GM04504 (cell line): ENCODE measurements around the gene ARHGEF4.

Source experiments
- DNase-seq: peaks from one replicate; pipeline ENCODE4 v3.0.0-alpha.2; 2012; ENCODE audit warnings: low read depth

Gene ARHGEF4

DNA sequence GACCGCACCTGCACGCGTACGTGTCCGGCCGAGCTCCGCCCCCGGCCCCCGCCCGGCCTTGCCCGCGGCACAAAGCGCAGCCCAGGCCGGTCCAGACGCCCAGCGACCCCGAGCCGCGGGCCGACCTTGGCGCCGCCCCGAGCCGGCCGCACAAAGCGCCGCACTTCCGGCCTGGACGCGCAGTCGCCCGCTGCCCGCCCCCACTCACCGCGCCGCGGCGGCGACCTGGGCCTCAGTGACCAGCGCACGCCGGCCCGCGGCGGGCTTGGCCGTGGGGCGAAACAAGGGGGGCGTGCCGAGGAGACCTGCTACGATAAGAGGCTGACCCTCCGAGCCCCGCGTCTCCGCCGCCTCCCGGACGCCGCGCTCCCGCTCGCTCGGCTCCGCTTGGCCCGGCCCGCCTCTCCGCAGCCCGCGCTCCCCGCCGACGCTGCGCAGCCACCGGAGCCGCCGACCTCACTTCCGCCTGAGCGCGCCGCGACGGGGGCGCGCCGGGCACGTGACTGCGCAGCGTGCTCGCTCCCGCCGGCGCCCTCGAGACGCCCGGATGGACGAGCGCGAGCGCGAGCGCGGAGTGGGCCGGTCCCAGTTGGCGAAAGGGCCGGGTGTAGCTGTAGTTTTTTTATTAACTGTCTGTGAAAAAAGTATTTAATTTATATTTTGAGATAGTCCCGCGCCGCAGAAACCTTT lies 256.4 kb downstream of the ARHGEF4 start, which contains the start of gene FAM168B:
TSS of gene FAM168B (minus strand) at position 455 of the 690 bp plus-strand sequence. CDS start 10,814 bp downstream, outside the sequence.
- peak; percentile 79 for DNase-seq

DNA sequence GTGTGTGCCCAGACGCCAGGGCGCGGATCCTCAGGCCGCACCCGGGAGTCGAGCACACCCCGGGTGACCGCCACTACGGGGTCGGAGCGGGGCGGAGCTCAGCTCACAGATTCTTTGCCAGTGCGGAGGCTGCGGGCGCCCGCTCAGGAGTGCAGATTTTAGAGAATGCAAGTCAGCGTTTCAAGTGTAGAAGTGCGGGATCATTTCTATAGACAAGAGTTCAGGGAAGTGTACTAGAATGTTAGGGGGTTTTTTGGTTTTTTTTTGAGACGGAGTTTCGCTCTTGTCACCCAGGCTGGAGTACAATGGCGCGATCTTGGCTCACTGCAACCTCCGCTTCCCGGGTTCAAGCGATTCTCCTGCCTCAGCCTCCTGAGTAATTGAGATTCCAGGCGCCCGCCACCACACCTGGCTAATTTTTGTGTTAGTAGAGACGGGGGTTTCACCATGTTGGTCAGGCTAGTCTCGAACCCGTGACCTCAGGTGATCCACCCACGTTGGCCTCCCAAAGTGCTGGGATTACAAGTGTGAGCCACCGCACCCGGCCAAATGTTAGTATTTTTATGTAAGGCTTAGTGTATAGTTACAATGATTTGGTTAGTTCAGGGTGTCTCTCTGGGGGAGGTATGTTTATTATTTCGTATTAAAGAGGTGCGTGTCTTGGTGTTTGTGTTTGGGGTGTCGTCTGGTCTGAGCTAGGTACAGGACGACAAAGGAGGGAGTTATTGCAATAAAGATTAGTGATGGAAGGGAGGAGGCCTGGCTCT lies 257.2 kb downstream of the ARHGEF4 start:
- no peak for DNase-seq

GRCh38 chr2:131094463-131095281 lies 258.0 kb downstream of the ARHGEF4 start:
- no peak for DNase-seq
